SJCRH30 (cell line): Measurements from ENCODE around the gene TNS2. TPM values are rescaled to one million over a fixed set of nuclear protein-coding genes. Genes with fewer than 3 reads are reported as not detected.

Experiments used
- DNase-seq, 2 experiments: peaks; one replicate each; pipeline ENCODE4 v3.0.0-alpha.2; 2015 to 2020
- H3K27ac ChIP-seq: fragments of 250-450 bp; sonication (Bioruptor Pico); 2 replicates; pipeline ENCODE4 v1.5.1; 2020; ENCODE audit warnings: mild to moderate bottlenecking, moderate library complexity
- H3K27me3 ChIP-seq: fragments of 250-450 bp; sonication (Bioruptor Pico); 2 replicates; pipeline ENCODE4 v1.5.1; 2020; ENCODE audit warnings: mild to moderate bottlenecking, moderate library complexity
- H3K36me3 ChIP-seq: fragments of 250-450 bp; sonication (Bioruptor Pico); 2 replicates; pipeline ENCODE4 v1.5.1; 2020; ENCODE audit warnings: mild to moderate bottlenecking, moderate library complexity
- H3K4me1 ChIP-seq: fragments of 250-450 bp; sonication (Bioruptor Pico); 2 replicates; pipeline ENCODE4 v1.5.1; 2020; ENCODE audit warnings: mild to moderate bottlenecking, moderate library complexity
- H3K4me3 ChIP-seq: fragments of 250-450 bp; sonication (Bioruptor Pico); 2 replicates; pipeline ENCODE4 v1.5.1; 2020; ENCODE audit warnings: mild to moderate bottlenecking, moderate library complexity
- H3K9me3 ChIP-seq: fragments of 250-450 bp; sonication (Bioruptor Pico); replicated peaks from 2 replicates; pipeline ENCODE4 v1.5.1; 2020; ENCODE audit warnings: mild to moderate bottlenecking, moderate library complexity
- total RNA-seq: library from RNA; depleted of rRNA; stranded (reverse); fragments of >200 nt; shearing (Covaris generic); gene quantifications from 2 replicates; pipeline ENCODE4 v1.2.3, GENCODE V29; 2014

The TNS2 gene
- total RNA-seq, 1 experiment from 2014 or later, result 16.1 TPM

DNA sequence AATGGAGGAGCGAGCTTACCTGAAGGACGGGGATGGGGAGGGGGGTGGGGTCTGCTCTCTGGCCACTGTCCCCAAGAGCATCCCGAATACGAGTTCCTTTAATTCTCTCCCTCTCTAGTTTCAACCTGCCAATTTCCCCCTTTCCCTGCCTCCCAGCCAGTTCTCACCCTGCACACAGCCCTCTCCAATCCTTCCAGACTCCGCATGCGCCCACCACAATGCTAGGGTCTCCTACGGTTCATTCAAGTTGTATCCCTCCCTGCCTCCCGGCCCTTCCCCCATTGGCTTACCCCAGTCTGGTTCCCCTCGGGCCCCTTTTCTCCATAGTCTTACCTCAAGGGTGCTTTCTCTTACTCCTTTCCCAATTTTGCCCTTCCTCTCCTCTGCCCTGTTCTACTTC is 46.9 kb downstream of the TNS2 start:
- no peaks in the 10 kb centered on the region for H3K9me3 ChIP-seq
- peak in 1 of 2 experiments; percentile 15 for DNase-seq
- H3K4me1 ChIP-seq, result peaks cover 9% of the 10 kb centered on the region
- no peaks in the 10 kb centered on the region for H3K36me3 ChIP-seq
- peak overlapping the region; percentile 67 for H3K4me3 ChIP-seq
- H3K27ac ChIP-seq, result no peak overlapping the region
- H3K27me3 ChIP-seq, result no peaks in the 10 kb centered on the region

DNA sequence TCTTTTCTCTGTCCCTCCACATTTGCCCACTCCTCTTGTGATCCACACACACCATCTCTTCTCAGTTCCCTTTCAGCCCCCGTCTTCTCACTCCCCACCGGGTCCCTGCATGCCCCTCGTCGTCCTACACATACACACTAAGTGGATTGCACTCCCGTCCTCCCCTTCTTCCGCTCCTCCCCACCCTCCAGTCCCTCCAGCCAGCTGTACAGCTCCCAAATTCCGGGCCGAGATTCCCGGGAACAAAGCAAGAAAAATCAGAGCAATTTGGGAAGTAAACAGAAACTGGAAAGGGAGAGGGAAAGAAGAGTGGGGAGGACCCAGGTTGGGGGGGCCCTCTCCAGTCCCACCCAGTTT is 47.3 kb downstream of the TNS2 start:
- H3K9me3 ChIP-seq, result no peaks in the 10 kb centered on the region
- no peaks in the 10 kb centered on the region for H3K36me3 ChIP-seq
- no peaks in the 10 kb centered on the region for H3K27me3 ChIP-seq
- peak; percentile 33 to 39 for DNase-seq
- peak overlapping the region; percentile 67 for H3K4me3 ChIP-seq
- H3K4me1 ChIP-seq, result peaks cover 9% of the 10 kb centered on the region
- peak overlapping the region; percentile 51; the same call in 1 of the 2 replicates for H3K27ac ChIP-seq

- DNase-seq, result peak; percentile 65 to 66
- H3K4me3 ChIP-seq, result peak within 1 kb of the TSS; percentile 67
- peaks cover 9% of the 10 kb centered on the region for H3K4me1 ChIP-seq
- H3K27ac ChIP-seq, result peak within 1 kb of the TSS; percentile 51; the same call in 1 of the 2 replicates
- H3K36me3 ChIP-seq, result no peaks in the 10 kb centered on the region
- no peaks in the 10 kb centered on the region for H3K9me3 ChIP-seq
- no peaks in the 10 kb centered on the region for H3K27me3 ChIP-seq
Measured at GRCh38 chr12:53097564-53098353, 47.9 kb downstream of the TNS2 start, which contains the start of gene IGFBP6. Gene IGFBP6, plus strand, starts transcription at chr12:53097667. Its CDS starts 51 bp downstream, at chr12:53097718.

- Histone ChIP-seq H3K4me3 (peak overlapping the region; percentile 67), H3K27ac (peak overlapping the region; percentile 51), H3K36me3 (no peaks in the 10 kb centered on the region), H3K4me1 (peaks cover 9% of the 10 kb centered on the region), H3K27me3 (no peaks in the 10 kb centered on the region), H3K9me3 (no peaks in the 10 kb centered on the region)
- peak; percentile 36 to 40 for DNase-seq
Measured at GRCh38 chr12:53098354-53098981, 48.6 kb downstream of the TNS2 start.

DNA sequence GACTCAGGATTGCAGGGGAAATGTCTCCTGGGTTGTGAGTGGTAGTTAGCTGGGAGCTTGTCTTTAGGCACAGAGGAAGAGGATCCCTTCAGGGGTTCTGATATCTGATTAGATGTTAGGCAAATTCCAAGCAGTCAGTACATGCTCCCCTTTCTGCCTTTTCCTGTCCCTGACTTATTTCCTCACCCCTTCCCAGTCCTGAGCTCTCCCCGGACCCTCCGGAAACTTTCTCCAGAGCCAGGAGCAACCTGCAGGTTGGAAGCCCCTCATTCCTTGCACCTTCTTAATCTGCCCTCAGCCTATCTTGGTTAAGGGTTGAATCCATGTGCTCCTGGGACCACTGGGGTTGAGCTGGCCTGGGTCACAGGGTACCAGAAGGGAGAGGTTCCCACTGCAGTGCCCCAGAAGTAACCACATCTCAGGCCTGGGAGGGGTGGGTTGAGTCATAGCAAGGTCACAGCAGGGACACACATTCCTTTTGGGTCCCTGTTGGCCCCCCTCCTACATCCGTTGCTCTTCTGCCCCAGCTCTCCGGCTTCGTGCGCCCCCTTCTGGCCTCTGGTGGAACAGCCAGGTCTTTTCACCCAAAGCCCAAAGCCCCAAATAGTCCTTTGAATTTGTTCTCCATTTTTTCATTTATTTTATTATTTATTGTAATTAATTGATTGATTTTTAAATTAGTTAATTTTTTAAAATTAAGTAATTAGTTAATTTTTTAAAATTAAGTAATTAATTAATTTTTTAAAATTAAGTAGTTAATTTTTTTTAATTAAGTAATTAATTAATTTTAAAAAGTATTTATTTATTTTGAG is 49.4 kb downstream of the TNS2 start:
- peak; percentile 90 to 94 for DNase-seq
- Histone ChIP-seq H3K27ac (peak overlapping the region; percentile 51), H3K4me3 (peak overlapping the region; percentile 67), H3K36me3 (no peaks in the 10 kb centered on the region), H3K4me1 (peaks cover 9% of the 10 kb centered on the region), H3K9me3 (no peaks in the 10 kb centered on the region), H3K27me3 (no peaks in the 10 kb centered on the region)

DNA sequence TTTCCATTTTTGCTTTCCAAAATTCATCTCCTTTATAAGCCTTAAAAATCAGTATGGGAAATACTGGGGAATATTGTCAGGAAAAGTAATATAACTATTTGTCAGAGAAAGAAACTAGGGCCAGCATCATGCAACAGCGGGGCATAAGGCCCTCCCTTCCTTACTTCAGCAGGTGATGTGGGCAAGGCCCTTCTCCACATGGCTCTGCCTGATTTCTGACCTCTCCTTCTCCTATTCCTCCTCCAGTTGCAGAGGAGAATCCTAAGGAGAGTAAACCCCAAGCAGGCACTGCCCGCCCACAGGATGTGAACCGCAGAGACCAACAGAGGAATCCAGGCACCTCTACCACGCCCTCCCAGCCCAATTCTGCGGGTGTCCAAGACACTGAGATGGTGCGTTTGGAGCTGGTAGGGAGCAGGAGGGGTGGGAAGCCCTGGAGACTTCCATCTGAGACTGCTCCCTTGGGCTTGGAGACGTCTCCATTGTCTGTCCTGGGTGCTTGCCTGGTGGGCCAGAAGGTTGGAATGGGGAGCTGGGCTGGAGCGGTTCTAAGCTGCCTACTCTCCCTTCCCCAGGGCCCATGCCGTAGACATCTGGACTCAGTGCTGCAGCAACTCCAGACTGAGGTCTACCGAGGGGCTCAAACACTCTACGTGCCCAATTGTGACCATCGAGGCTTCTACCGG is 50.7 kb downstream of the TNS2 start:
- H3K4me1 ChIP-seq, result peaks cover 9% of the 10 kb centered on the region
- no peaks in the 10 kb centered on the region for H3K36me3 ChIP-seq
- H3K27me3 ChIP-seq, result no peaks in the 10 kb centered on the region
- no peaks in the 10 kb centered on the region for H3K9me3 ChIP-seq
- DNase-seq, result no peak
- no peak overlapping the region for H3K27ac ChIP-seq
- H3K4me3 ChIP-seq, result no peak overlapping the region

GRCh38 chr12:53101266-53101665 is 51.4 kb downstream of the TNS2 start:
- Histone ChIP-seq H3K9me3 (no peaks in the 10 kb centered on the region), H3K27me3 (no peaks in the 10 kb centered on the region), H3K27ac (no peak overlapping the region), H3K4me3 (no peak overlapping the region), H3K4me1 (peaks cover 6% of the 10 kb centered on the region), H3K36me3 (no peaks in the 10 kb centered on the region)
- DNase-seq, result no peak

- H3K9me3 ChIP-seq, result no peaks in the 10 kb centered on the region
- no peak for DNase-seq
Measured at GRCh38 chr12:53101931-53102781, 52.3 kb downstream of the TNS2 start.

GRCh38 chr12:53102883-53103807 is 53.3 kb downstream of the TNS2 start, which contains the start of gene SOAT2:
Gene SOAT2, plus strand, starts transcription at chr12:53103486. Its CDS starts 92 bp downstream, at chr12:53103578.
- Histone ChIP-seq H3K4me3 (no peak within 1 kb of the TSS), H3K4me1 (peaks cover 6% of the 10 kb centered on the region), H3K27me3 (no peaks in the 10 kb centered on the region), H3K27ac (no peak within 1 kb of the TSS), H3K9me3 (no peaks in the 10 kb centered on the region), H3K36me3 (no peaks in the 10 kb centered on the region)
- no peak for DNase-seq

More at GRCh38 chr12:53101931-53102781, 52.3 kb downstream of the TNS2 start:
- Histone ChIP-seq H3K4me3 (no peak overlapping the region), H3K36me3 (no peaks in the 10 kb centered on the region), H3K27ac (no peak overlapping the region), H3K4me1 (peaks cover 6% of the 10 kb centered on the region), H3K27me3 (no peaks in the 10 kb centered on the region)

DNA sequence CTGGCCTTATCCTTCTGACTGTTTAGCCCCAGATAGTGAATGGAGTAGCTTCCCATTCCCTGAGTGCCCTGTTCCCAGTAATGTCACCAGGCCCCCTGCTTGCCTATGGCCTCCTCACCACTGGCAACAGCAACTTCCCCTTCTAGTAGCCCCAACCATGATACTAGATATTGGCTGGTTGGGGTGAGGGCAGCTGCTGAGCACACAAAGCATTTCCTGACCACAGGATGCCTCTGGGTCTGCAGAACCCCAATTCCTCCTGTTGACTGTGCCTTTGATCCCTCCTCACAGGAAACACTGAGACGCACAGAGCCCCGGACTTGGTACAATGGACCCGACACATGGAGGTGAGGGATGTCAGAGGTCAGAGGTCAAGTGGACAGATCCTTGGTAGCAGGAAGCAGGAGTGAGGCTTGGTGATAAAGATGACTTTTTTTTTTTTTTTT is 54.0 kb downstream of the TNS2 start:
- no peak overlapping the region for H3K4me3 ChIP-seq
- H3K4me1 ChIP-seq, result peaks cover 5% of the 10 kb centered on the region
- no peaks in the 10 kb centered on the region for H3K36me3 ChIP-seq
- H3K27ac ChIP-seq, result no peak overlapping the region
- peak in 1 of 2 experiments; percentile 32 for DNase-seq
- H3K27me3 ChIP-seq, result no peaks in the 10 kb centered on the region
- no peaks in the 10 kb centered on the region for H3K9me3 ChIP-seq

- Histone ChIP-seq H3K36me3 (no peaks in the 10 kb centered on the region), H3K9me3 (no peaks in the 10 kb centered on the region), H3K4me3 (no peak overlapping the region), H3K4me1 (no peaks in the 10 kb centered on the region), H3K27me3 (no peaks in the 10 kb centered on the region), H3K27ac (no peak overlapping the region)
- no peak for DNase-seq
Measured at GRCh38 chr12:53105256-53105655, 55.4 kb downstream of the TNS2 start.

GRCh38 chr12:53105712-53106439 is 56.0 kb downstream of the TNS2 start:
- no peak for DNase-seq
- Histone ChIP-seq H3K4me3 (no peak overlapping the region), H3K27me3 (no peaks in the 10 kb centered on the region)

More at GRCh38 chr12:53105712-53106439, 56.0 kb downstream of the TNS2 start:
- H3K9me3 ChIP-seq, result no peaks in the 10 kb centered on the region
- no peaks in the 10 kb centered on the region for H3K4me1 ChIP-seq
- H3K27ac ChIP-seq, result no peak overlapping the region
- no peaks in the 10 kb centered on the region for H3K36me3 ChIP-seq
